Uterus (tissue), 4 donors: ENCODE measurements around the gene HDAC4. TPM values are rescaled to one million over a fixed set of nuclear protein-coding genes. Genes with fewer than 3 reads are reported as not detected.

ENCODE experiments used
- DNase-seq, 2 donors: peaks; one replicate each; pipeline ENCODE4 v3.0.0-alpha.2; 2019 to 2020
- H3K27ac ChIP-seq, 2 donors: fragments of 200-600 bp; sonication (generic); 1 replicate in 1 of 2; 2 replicates in 1 of 2; pipeline ENCODE4 v1.5.1; 2016 to 2018
- H3K27me3 ChIP-seq, 2 donors: fragments of 200-600 bp; sonication (generic); one replicate each; pipeline ENCODE4 v1.5.1; 2018 to 2019; ENCODE audit warnings: control low read depth in 1 of 2
- H3K36me3 ChIP-seq, 2 donors: fragments of 200-600 bp; sonication (generic); one replicate each; pipeline ENCODE4 v1.5.1; 2019; ENCODE audit warnings: control low read depth in 1 of 2
- H3K4me1 ChIP-seq, 2 donors: fragments of 200-600 bp; sonication (generic); one replicate each; pipeline ENCODE4 v1.5.1; 2018 to 2019; ENCODE audit warnings: control low read depth in 1 of 2
- H3K4me3 ChIP-seq, 2 donors: fragments of 200-600 bp; sonication (generic); 1 replicate in 1 of 2; 2 replicates in 1 of 2; pipeline ENCODE4 v1.5.1; 2018 to 2019; ENCODE audit warnings: mild to moderate bottlenecking in 1 of 2
- H3K9me3 ChIP-seq, 2 donors: fragments of 200-600 bp; sonication (generic); one replicate each; pipeline ENCODE4 v1.5.1; 2019; ENCODE audit warnings: control low read depth in 1 of 2
- POLR2A ChIP-seq, 2 donors: fragments of 450-650 bp; IDR thresholded peaks; one replicate each; pipeline ENCODE4 v1.6.1; 2016; ENCODE audit warnings: antibody characterized with exemption in 2 of 2, mild to moderate bottlenecking in 1 of 2, moderate library complexity in 1 of 2
- intact Hi-C: fragments of 100-400 bp; cut with DNase I; formaldehyde crosslinking; loops from one replicate; pipeline ENCODE4 v1.15.1; 2023; ENCODE audit warnings: low total_unique reads
- total RNA-seq, 4 donors: library from RNA; depleted of rRNA in 3 of 4; stranded (reverse); fragments of >200 nt in 3 of 4; gene quantifications; one replicate each; pipeline versions ENCODE4 v1.1.0 to v1.2.4, GENCODE V29; 2014 to 2023
- TF ChIP-seq, protein P1 (sequence below), 4 experiments: fragments of 200-600 bp in 2 of 4; fragments of 450-650 bp in 2 of 4; sonication (generic) in 2 of 4; IDR thresholded peaks; one replicate each; pipeline ENCODE4 v1.5.1; 2016 to 2019; ENCODE audit warnings: antibody characterized with exemption in 4 of 4, mild to moderate bottlenecking in 2 of 4, moderate library complexity in 1 of 4
- donor health status: DM: yes; HTN: yes; CAD: no.

The HDAC4 gene
- total RNA-seq, 4 donors from 2014 or later, result 42.1 to 91.5 (median 73.4) TPM

DNA sequence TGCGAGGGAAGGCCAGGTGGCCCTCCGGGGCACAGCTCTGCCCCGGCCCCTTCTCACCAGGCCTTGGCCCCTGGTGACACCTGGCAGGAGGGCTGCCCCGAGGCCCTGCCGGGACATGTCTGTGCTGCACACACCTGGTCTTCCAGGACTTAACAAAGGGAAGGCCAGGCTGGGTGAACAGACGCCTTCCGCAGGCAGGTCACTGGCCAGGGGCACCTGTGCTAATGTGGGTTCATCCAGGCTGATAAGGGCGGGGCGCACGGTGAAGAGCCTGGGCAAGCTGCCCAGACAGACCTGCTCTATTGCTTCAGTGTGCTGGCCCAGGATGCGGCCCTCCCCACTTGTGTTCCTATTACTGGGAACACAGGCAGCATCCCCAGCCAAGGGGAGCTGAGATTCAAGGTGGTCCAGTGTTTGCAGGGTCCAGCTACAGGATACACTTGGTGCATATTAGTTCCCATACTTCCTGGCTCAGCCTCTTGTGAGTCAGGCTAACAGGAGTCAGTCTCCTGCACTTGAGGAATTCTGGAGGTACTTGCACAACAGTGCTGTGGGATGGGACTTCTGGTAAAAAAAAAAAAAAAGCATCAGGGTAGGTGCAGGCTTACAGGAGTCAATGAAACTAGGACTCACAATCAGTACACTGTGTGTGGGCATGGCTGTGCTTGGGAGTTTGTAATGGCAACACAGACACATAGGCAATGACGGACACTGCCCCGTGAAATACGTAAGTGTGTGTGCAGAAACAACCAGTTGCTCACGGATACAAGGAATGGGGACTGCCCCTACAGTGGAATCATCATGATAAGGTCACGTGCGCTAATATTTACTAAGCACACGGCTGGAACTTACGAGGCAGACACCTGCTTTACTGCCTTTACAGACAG lies 291.5 kb downstream of the HDAC4 start:
- intact Hi-C loops, result no loop called here

DNA sequence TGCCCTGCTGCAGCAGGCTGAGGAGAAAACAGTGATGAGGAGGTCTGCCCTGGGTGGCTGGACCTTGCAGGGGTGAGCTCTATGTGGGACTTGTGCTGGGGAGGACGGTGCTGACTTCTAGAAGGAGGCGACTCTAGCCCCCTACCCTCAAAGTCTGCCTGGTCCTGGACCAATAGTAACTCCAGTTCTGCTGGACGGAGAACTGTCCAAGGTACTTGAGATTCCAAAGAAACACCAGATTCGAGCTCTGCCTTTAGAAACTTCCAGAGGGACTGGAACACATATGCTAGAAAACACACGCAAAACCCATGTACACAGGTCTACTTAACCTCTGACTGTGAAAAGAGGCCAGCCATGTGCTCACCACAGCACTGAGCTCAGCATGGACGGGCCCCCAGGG lies 292.4 kb downstream of the HDAC4 start:
- Histone ChIP-seq H3K27me3 (no peaks in the 10 kb centered on the region), H3K9me3 (no peaks in the 10 kb centered on the region), H3K27ac (no peak overlapping the region), H3K36me3 (no peaks in the 10 kb centered on the region), H3K4me3 (no peak overlapping the region), H3K4me1 (peaks cover 0 to 8% of the 10 kb centered on the region in 2 donors)
- no peak for DNase-seq
- intact Hi-C loops, result no loop called here
- TF ChIP-seq, protein P1, sequence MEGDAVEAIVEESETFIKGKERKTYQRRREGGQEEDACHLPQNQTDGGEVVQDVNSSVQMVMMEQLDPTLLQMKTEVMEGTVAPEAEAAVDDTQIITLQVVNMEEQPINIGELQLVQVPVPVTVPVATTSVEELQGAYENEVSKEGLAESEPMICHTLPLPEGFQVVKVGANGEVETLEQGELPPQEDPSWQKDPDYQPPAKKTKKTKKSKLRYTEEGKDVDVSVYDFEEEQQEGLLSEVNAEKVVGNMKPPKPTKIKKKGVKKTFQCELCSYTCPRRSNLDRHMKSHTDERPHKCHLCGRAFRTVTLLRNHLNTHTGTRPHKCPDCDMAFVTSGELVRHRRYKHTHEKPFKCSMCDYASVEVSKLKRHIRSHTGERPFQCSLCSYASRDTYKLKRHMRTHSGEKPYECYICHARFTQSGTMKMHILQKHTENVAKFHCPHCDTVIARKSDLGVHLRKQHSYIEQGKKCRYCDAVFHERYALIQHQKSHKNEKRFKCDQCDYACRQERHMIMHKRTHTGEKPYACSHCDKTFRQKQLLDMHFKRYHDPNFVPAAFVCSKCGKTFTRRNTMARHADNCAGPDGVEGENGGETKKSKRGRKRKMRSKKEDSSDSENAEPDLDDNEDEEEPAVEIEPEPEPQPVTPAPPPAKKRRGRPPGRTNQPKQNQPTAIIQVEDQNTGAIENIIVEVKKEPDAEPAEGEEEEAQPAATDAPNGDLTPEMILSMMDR (IDR thresholded peaks at IDR 0.05), result no peak
- TF ChIP-seq POLR2A (IDR thresholded peaks at IDR 0.05), result no peak

More for the DNA sequence above, 291.5 kb downstream of the HDAC4 start:
- peak overlapping the region in 1 of 2 donors; percentile 83 for H3K27ac ChIP-seq
- no peaks in the 10 kb centered on the region for H3K36me3 ChIP-seq
- no peak overlapping the region for H3K4me3 ChIP-seq
- peaks cover 5 to 8% of the 10 kb centered on the region in 2 donors for H3K4me1 ChIP-seq
- no peaks in the 10 kb centered on the region for H3K27me3 ChIP-seq
- H3K9me3 ChIP-seq, result no peaks in the 10 kb centered on the region
- no peak for TF ChIP-seq POLR2A (IDR thresholded peaks at IDR 0.05)
- DNase-seq, result no peak

DNA sequence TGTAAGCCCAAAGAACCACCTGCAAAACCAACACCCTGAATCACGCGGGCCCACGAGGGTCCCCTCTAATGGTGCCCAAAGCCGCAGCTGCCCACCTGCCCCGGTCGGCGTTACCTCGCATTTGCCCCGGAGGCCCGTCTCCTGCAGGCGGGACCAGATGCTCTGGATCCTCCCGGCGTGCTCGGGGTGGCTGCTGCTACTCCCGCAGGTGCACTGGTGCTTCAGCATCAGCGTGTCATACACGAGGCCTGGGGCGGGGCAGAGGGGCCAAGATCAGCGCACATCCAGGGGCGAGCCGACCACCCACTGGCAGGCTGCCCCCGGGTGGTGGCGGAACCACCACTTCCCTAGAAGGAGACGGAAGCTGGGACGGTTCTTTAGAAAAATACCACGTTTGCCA lies 292.9 kb downstream of the HDAC4 start:
- Histone ChIP-seq H3K4me3 (no peak overlapping the region), H3K27me3 (no peaks in the 10 kb centered on the region), H3K9me3 (no peaks in the 10 kb centered on the region), H3K27ac (no peak overlapping the region), H3K36me3 (no peaks in the 10 kb centered on the region), H3K4me1 (peaks cover 0 to 5% of the 10 kb centered on the region in 2 donors)
- no peak for DNase-seq
- TF ChIP-seq, protein P1 (IDR thresholded peaks at IDR 0.05), result no peak
- TF ChIP-seq POLR2A (IDR thresholded peaks at IDR 0.05), result no peak
- intact Hi-C loops, result no loop called here

DNA sequence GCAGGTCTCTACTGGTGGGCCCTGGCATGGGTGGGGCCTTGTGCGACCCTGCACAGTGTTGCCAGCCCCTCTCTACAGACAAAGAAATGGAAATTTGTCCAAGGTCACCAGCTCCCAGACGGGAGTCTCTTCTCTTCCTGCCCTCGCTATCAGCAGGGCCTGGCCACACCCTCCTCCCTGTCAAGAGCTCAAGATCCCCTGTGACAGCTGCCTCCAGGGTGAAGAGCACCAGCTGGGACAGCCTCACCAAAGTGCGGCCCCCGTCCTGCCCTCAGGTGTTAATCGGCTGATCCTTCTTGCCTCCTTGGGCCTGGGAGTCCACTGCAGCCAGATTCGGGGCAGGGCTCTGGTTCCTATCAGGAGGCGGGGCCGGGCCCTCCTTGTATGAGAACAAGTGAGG lies 293.9 kb downstream of the HDAC4 start:
- intact Hi-C loops, result no loop called here
- H3K36me3 ChIP-seq, result no peaks in the 10 kb centered on the region

DNA sequence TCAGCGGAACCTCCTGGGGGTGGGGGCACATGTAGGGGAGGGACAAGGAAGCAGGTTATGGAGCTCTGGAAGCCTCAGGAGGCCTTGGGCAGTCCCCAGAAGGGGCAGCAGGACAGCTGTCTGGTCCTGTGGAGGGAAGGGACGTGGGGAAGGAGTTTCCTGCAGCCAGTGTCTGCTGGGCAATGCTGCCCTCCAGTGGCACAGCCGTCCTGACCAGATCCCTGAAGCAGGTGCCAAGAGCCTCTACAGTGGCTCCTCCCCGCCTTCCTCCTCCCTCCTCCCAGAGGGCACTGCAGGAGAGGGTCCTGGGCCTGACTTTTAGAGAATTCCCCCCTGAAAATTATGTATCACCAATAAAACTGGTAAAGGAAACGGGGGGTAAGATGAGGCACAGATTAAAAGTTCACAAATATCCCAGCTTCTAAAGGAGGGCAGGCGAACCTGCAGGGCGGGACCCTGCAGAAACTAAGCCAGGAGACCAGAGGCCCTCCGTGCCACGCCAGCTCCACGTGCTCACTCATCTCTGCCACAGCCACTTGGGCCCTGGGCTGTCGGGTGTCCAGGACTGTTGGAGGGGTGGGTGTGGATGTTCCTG lies 294.4 kb downstream of the HDAC4 start:
- H3K27ac ChIP-seq, result no peak overlapping the region
- no peak overlapping the region for H3K4me3 ChIP-seq
- no peak for TF ChIP-seq POLR2A (IDR thresholded peaks at IDR 0.05)
- TF ChIP-seq, protein P1 (IDR thresholded peaks at IDR 0.05), result peak in 2 of 4 experiments; percentile 5 to 41
- H3K27me3 ChIP-seq, result no peaks in the 10 kb centered on the region
- H3K36me3 ChIP-seq, result no peaks in the 10 kb centered on the region
- no peaks in the 10 kb centered on the region for H3K4me1 ChIP-seq
- no peaks in the 10 kb centered on the region for H3K9me3 ChIP-seq
- intact Hi-C loops, result no loop called here
- DNase-seq, result peak in 1 of 2 donors; percentile 32

More for the DNA sequence above, 293.9 kb downstream of the HDAC4 start:
- H3K27ac ChIP-seq, result no peak overlapping the region
- H3K27me3 ChIP-seq, result no peaks in the 10 kb centered on the region
- no peaks in the 10 kb centered on the region for H3K9me3 ChIP-seq
- H3K4me1 ChIP-seq, result no peaks in the 10 kb centered on the region
- no peak for DNase-seq
- no peak overlapping the region for H3K4me3 ChIP-seq
- TF ChIP-seq, protein P1 (IDR thresholded peaks at IDR 0.05), result no peak
- TF ChIP-seq POLR2A (IDR thresholded peaks at IDR 0.05), result no peak
